GM21367 (cell line): ENCODE results near the gene ACTG2.

Source experiments
- ATAC-seq: cut with Tn5 transposase; IDR thresholded peaks from one replicate; pipeline ENCODE4 v1.9.1; 2021; ENCODE audit not compliant: unreplicated experiment

Gene ACTG2

GRCh38 chr2:73963385-73964120 lies 70.7 kb downstream of the ACTG2 start:
- no peak for ATAC-seq

DNA sequence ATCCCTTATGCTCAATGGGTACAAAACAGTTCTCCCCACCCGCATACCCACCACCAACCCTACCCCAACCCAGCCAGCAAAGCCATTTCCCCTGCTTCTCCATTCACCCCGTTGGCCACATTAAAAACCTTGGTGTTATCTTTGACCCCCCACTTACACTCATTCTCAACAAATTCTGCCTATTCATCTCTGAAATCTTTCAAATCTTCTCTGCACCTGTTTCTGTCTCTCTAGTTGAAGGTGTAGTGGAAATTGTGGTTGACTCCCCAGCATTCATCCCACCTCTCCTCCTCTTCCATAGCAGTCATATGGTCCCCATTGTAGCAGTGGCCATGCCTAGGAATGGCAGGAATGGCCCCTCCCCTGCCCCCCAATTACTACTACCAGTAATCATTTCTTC lies 71.4 kb downstream of the ACTG2 start:
- ATAC-seq: no peak

- ATAC-seq: no peak
Measured at GRCh38 chr2:73965053-73965452, 72.2 kb downstream of the ACTG2 start.

GRCh38 chr2:73968357-73968937 lies 75.6 kb downstream of the ACTG2 start:
- no peak for ATAC-seq

DNA sequence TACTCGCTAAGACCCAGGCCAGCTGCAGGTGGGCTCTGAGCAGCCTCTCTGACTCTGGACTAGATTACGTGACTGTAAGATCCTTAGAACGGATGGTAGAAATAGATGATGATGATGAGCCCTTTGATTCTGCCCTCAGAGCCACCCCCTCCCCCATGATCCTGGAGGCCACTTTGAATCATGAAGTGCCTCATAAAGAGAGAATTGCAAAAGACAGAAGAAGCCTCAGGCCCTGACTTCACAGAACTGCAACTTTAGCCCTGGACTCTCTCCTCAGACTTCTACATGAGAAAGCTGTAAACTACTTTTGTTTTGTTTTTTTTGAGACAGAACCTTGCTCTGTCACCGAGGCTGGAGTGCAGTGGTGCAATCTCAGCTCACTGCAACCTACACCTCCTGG lies 76.5 kb downstream of the ACTG2 start:
- no peak for ATAC-seq
